HG03039 (cell line): Measurements from ENCODE around the gene MMP1.
A peak's percentile ranks its signal among the peaks of the same experiment; 100 is the strongest.

Experiments used
- ATAC-seq: cut with Tn5 transposase; IDR thresholded peaks from one replicate; pipeline ENCODE4 v1.9.1; 2021; ENCODE audit warnings: mild to moderate bottlenecking, moderate library complexity; ENCODE audit not compliant: unreplicated experiment

Gene MMP1

GRCh38 chr11:102807921-102808320, 10.0 kb upstream of the MMP1 start:
- ATAC-seq, result peak; percentile 88

GRCh38 chr11:102806296-102806695, 8.3 kb upstream of the MMP1 start:
- ATAC-seq, result no peak

GRCh38 chr11:102802341-102802740, 4.4 kb upstream of the MMP1 start:
- ATAC-seq, result no peak

GRCh38 chr11:102800767-102801166, 2.8 kb upstream of the MMP1 start:
- no peak for ATAC-seq

GRCh38 chr11:102799681-102800340, 1.9 kb upstream of the MMP1 start:
- no peak for ATAC-seq

GRCh38 chr11:102794382-102794781, 3.6 kb downstream of the MMP1 start:
- ATAC-seq, result peak; percentile 93

GRCh38 chr11:102793677-102794290, 4.2 kb downstream of the MMP1 start:
- ATAC-seq, result no peak

GRCh38 chr11:102792604-102793003, 5.4 kb downstream of the MMP1 start:
- ATAC-seq, result no peak

GRCh38 chr11:102791271-102792036, 6.5 kb downstream of the MMP1 start:
- no peak for ATAC-seq

- no peak for ATAC-seq
Measured at GRCh38 chr11:102788334-102788995, 9.5 kb downstream of the MMP1 start.

- no peak for ATAC-seq
Measured at GRCh38 chr11:102784380-102784779, 13.6 kb downstream of the MMP1 start.

- no peak for ATAC-seq
Measured at GRCh38 chr11:102783720-102784119, 14.2 kb downstream of the MMP1 start.

- ATAC-seq, result no peak
Measured at GRCh38 chr11:102783016-102783415, 14.9 kb downstream of the MMP1 start.

- no peak for ATAC-seq
Measured at GRCh38 chr11:102781676-102782075, 16.3 kb downstream of the MMP1 start.

GRCh38 chr11:102780491-102780918, 17.5 kb downstream of the MMP1 start, which contains the start of gene MMP10:
Gene MMP10, minus strand, starts transcription at chr11:102780628. Its CDS starts 37 bp downstream, at chr11:102780591.
- ATAC-seq, result no peak

- ATAC-seq, result no peak
Measured at GRCh38 chr11:102776454-102776853, 21.5 kb downstream of the MMP1 start.

GRCh38 chr11:102773386-102773785, 24.6 kb downstream of the MMP1 start:
- no peak for ATAC-seq

GRCh38 chr11:102771351-102771750, 26.6 kb downstream of the MMP1 start:
- ATAC-seq, result no peak

GRCh38 chr11:102770191-102770590, 27.8 kb downstream of the MMP1 start:
- no peak for ATAC-seq

GRCh38 chr11:102767800-102768199, 30.2 kb downstream of the MMP1 start:
- no peak for ATAC-seq

- no peak for ATAC-seq
Measured at GRCh38 chr11:102763440-102763839, 34.5 kb downstream of the MMP1 start.
